GM12878 (cell line): ENCODE measurements around the gene JAKMIP1. TPM values are rescaled to one million over a fixed set of nuclear protein-coding genes. Genes with fewer than 3 reads are reported as not detected.

Experiments
- ATAC-seq: fragments of 200-7000 bp; cut with Tn5 transposase; 3 replicates; pipeline ENCODE4 v1.9.1; 2020; ENCODE audit warnings: mild to moderate bottlenecking, moderate library complexity
- BruUV-seq: library from RNA; stranded (reverse); fragments of 400-500 nt; replicated peaks from 2 replicates; lab custom pipeline; 2021; lab: Mats Ljungman, UMichigan
- CTCF ChIA-PET: fragments of 300-600 bp; sonication (Branson Sonifier 250); formaldehyde crosslinking; extraction: SDS; loops from one replicate; lab custom pipeline; 2021; ENCODE audit warnings: inconsistent platforms; lab: Yijun Ruan, JAX
- POLR2A ChIA-PET: fragments of 350-600 bp; formaldehyde crosslinking; extraction: SDS; loops from one replicate; lab custom pipeline; 2021; ENCODE audit warnings: inconsistent platforms; lab: Charles Lee
- RAD21 ChIA-PET: fragments of 300-600 bp; sonication (Branson Sonifier 250); formaldehyde crosslinking; loops from one replicate; lab custom pipeline; 2023; ENCODE audit warnings: antibody characterized with exemption; ENCODE audit not compliant: unreplicated experiment; lab: Charles Lee
- SMC1A ChIA-PET: fragments of 300-600 bp; sonication (Branson Sonifier 250); formaldehyde crosslinking; loops from one replicate; lab custom pipeline; 2023; ENCODE audit not compliant: unreplicated experiment, uncharacterized antibody; lab: Charles Lee
- DNase-seq: peaks from one replicate; pipeline ENCODE4 v3.0.0-alpha.2; 2011; ENCODE audit warnings: low read depth, low spot score
- FAIRE-seq: peaks from 3 replicates; lab custom pipeline; 2011; peaks lifted over from hg19 to GRCh38; lab: Jason Lieb, UNC
- H2AFZ ChIP-seq: 2 replicates; pipeline ENCODE4 v1.6.0; 2011; ENCODE audit warnings: low read depth, low read length, control low read depth; ENCODE audit not compliant: control insufficient read depth
- H3K27ac ChIP-seq: 2 replicates; pipeline ENCODE4 v1.5.1; 2011; ENCODE audit warnings: control low read depth; ENCODE audit not compliant: control insufficient read depth, insufficient read depth
- H3K27me3 ChIP-seq, 2 experiments: replicated peaks in 1 of 2; 2 replicates each; pipeline versions ENCODE4 v1.6.0 to v1.6.1; 2011; ENCODE audit warnings: low read length in 1 of 2; ENCODE audit not compliant: control insufficient read depth in 2 of 2, insufficient read depth in 2 of 2
- H3K36me3 ChIP-seq, 2 experiments: 2 replicates each; pipeline ENCODE4 v1.5.1; 2011; ENCODE audit warnings: low read length in 1 of 2; ENCODE audit not compliant: control insufficient read depth in 2 of 2, insufficient read depth in 2 of 2
- H3K4me1 ChIP-seq: 2 replicates; pipeline ENCODE4 v1.6.1; 2011; ENCODE audit warnings: mild to moderate bottlenecking, low read length, moderate library complexity, mixed read lengths; ENCODE audit not compliant: control insufficient read depth, insufficient read depth
- H3K4me2 ChIP-seq: 2 replicates; pipeline ENCODE4 v1.6.0; 2011; ENCODE audit warnings: control low read depth; ENCODE audit not compliant: control insufficient read depth, insufficient read depth
- H3K4me3 ChIP-seq: fragments of 200-600 bp; sonication (generic); 2 replicates; pipeline ENCODE4 v1.5.1; 2016
- H3K79me2 ChIP-seq: 2 replicates; pipeline ENCODE4 v1.6.0; 2011; ENCODE audit warnings: low read length; ENCODE audit not compliant: control insufficient read depth, insufficient read depth
- H3K9ac ChIP-seq: 2 replicates; pipeline ENCODE4 v1.8.0; 2011; ENCODE audit warnings: low read length, control low read depth, mixed read lengths; ENCODE audit not compliant: control insufficient read depth, insufficient read depth
- H3K9me3 ChIP-seq: replicated peaks from 3 replicates; pipeline ENCODE4 v1.5.1; 2011; ENCODE audit warnings: mild to moderate bottlenecking, low read length; ENCODE audit not compliant: control insufficient read depth, insufficient read depth
- H4K20me1 ChIP-seq: 2 replicates; pipeline ENCODE4 v1.6.0; 2011; ENCODE audit not compliant: control insufficient read depth, insufficient read depth
- BHLHE40 ChIP-seq, 2 experiments: fragments of 450-650 bp in 1 of 2; IDR thresholded peaks; 2 replicates each; pipeline ENCODE4 v1.6.1; 2011 to 2017; ENCODE audit warnings: low read depth in 2 of 2, borderline replicate concordance in 1 of 2, improper control_type of control experiment in 1 of 2, low read length in 1 of 2, mild to moderate bottlenecking in 1 of 2
- CHD2 ChIP-seq: IDR thresholded peaks from 2 replicates; pipeline ENCODE4 v1.6.1; 2011; ENCODE audit warnings: low read depth, low read length, improper control_type of control experiment, borderline replicate concordance
- EED ChIP-seq: sonication (generic); IDR thresholded peaks from 2 replicates; pipeline ENCODE4 v1.6.1; 2016; ENCODE audit warnings: antibody characterized with exemption, low read depth
- GATAD2B ChIP-seq: fragments of 450-650 bp; conservative IDR thresholded peaks from 2 replicates; pipeline ENCODE4 v1.6.1; 2017; ENCODE audit warnings: low read depth, mild to moderate bottlenecking, moderate library complexity
- KAT2A ChIP-seq: conservative IDR thresholded peaks from 2 replicates; pipeline ENCODE4 v1.6.1; 2011; ENCODE audit warnings: low read depth, low read length; ENCODE audit not compliant: control insufficient read depth
- LARP7 ChIP-seq: fragments of 450-650 bp; IDR thresholded peaks from 2 replicates; pipeline ENCODE4 v1.6.1; 2017; ENCODE audit warnings: mild to moderate bottlenecking
- RAD21 ChIP-seq: IDR thresholded peaks from 2 replicates; pipeline ENCODE4 v1.6.1; 2011; ENCODE audit warnings: mild to moderate bottlenecking, low read depth, low read length, moderate library complexity; ENCODE audit not compliant: insufficient read depth
- RUNX3 ChIP-seq: IDR thresholded peaks from 2 replicates; pipeline ENCODE4 v1.6.1; 2012; ENCODE audit warnings: low read length, inconsistent platforms
- SREBF2 ChIP-seq: IDR thresholded peaks from 2 replicates; pipeline ENCODE4 v1.6.1; 2012; ENCODE audit warnings: mild to moderate bottlenecking, low read length
- SUPT20H ChIP-seq: IDR thresholded peaks from 2 replicates; pipeline ENCODE4 v1.6.1; 2011; ENCODE audit warnings: low read depth, mild to moderate bottlenecking, low read length, moderate library complexity, borderline replicate concordance; ENCODE audit not compliant: control insufficient read depth
- TCF3 ChIP-seq: IDR thresholded peaks from 2 replicates; pipeline ENCODE4 v1.6.1; 2012; ENCODE audit warnings: low read depth, mild to moderate bottlenecking, low read length, borderline replicate concordance; ENCODE audit not compliant: insufficient read depth
- ZNF274 ChIP-seq: IDR thresholded peaks from one replicate; pipeline ENCODE4 v1.8.0; 2011; ENCODE audit not compliant: insufficient read length, insufficient read depth
- WGBS: methylation state at CpG from one replicate; pipeline ENCODE4 v1.1.6; 2016; ENCODE audit warnings: low lambda C conversion rate; ENCODE audit not compliant: insufficient replicate concordance, insufficient coverage; ENCODE audit errors: missing lambda C conversion rate; 5-methylcytosine and 5-hydroxymethylcytosine counted together
- in situ Hi-C: fragments of 300-500 bp; cut with MboI; formaldehyde crosslinking; loops from 9 replicates; pipeline ENCODE4 v1.14.3; 2018; ENCODE audit warnings: mixed read lengths
- intact Hi-C: fragments of 100-400 bp; cut with micrococcal nuclease; formaldehyde crosslinking; loops from one replicate; pipeline ENCODE4 v1.14.2; 2022; ENCODE audit not compliant: unreplicated experiment
- polyA plus RNA-seq, 11 experiments: library from polyadenylated mRNA; depleted of rRNA in 4 of 11; unstranded in 6 of 11; stranded (reverse) in 5 of 11; fragments of >200 nt; fragmentation: Nextera tagmentation in 4 of 11; fragmentation: Illumina TruSeq in 1 of 11; extraction: Ambion mirVana in 4 of 11; extraction: Trizol in 1 of 11; gene quantifications; 1 replicate in 1 of 11; 2 replicates in 10 of 11; pipeline versions ENCODE4 v1.2.1 to v1.2.3, GENCODE V29; 2011 to 2016; ENCODE audit warnings: inconsistent platforms in 2 of 11, missing spikeins in 2 of 11, low read depth in 1 of 11
- total RNA-seq, 4 experiments: library from RNA; depleted of rRNA in 3 of 4; stranded (reverse); fragments of >200 nt in 3 of 4; fragmentation: Illumina TruSeq in 1 of 4; extraction: Trizol in 1 of 4; gene quantifications; 2 replicates each; pipeline versions ENCODE4 v1.2.1 to v1.2.3, GENCODE V29; 2013 to 2021
- TF ChIP-seq, protein P1 (sequence below): fragments of 450-650 bp; IDR thresholded peaks from 2 replicates; pipeline ENCODE4 v1.6.1; 2014; ENCODE audit warnings: mild to moderate bottlenecking

The JAKMIP1 gene
- total and polyA plus RNA-seq, 10 of the 15 experiments (the other 5 are each of a cell fraction or from before 2014, with no cell fraction given): 0.52 to 16.7 (median 12.3) TPM

DNA sequence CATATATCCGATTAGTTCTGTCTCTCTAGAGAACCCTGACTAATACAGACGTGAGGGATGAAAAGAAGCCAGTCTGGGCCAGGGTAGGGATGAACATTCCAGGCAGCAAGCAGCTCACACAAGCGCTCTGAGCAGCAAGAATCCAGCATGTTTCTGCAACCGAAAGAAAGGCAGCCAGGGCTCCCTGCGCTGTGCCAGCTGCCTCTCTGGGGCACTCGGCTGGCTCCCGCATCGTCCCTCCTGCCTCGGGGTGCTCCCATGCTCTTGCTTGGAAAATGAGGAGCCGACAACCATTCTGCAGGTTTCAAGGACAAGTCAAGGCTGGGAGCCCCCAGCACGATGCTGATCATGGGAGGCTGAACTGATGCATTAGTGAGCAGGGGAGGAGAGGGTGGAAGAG is 7.0 kb downstream of the JAKMIP1 start:
- no peak overlapping the region for H3K4me3 ChIP-seq
- H3K79me2 ChIP-seq: peaks cover 8% of the 10 kb centered on the region
- H3K9me3 ChIP-seq: no peaks in the 10 kb centered on the region
- H2AFZ ChIP-seq: no peak overlapping the region
- no peak overlapping the region for H3K27ac ChIP-seq
- in situ Hi-C loops: loop anchor here (10.0 kb wide), 1 partner anchor 1581 kb away; no protein-coding TSS in a partner anchor
- POLR2A ChIA-PET: interaction anchor here (1.4 kb wide), 1 partner anchor 9 kb away, joined by 3 read pairs; no protein-coding TSS in a partner anchor
- BruUV-seq: no TSS peak
- 78% methylated on average over 11 of the region's 11 CpGs for WGBS
- no peak for FAIRE-seq
- peaks cover 0 to 2% of the 10 kb centered on the region in 2 experiments; a peak in 2 of 4 replicates for H3K36me3 ChIP-seq
- SMC1A ChIA-PET: interaction anchor here (1.5 to 10.3 kb wide), 3 partner anchors 12 to 59 kb away, joined by 3 to 161 read pairs (median 17); no protein-coding TSS in a partner anchor
- H3K4me1 ChIP-seq: peaks cover 34% of the 10 kb centered on the region
- no peaks in the 10 kb centered on the region for H3K27me3 ChIP-seq
- no peak overlapping the region for H3K9ac ChIP-seq
- CTCF ChIA-PET: interaction anchor here (1.6 to 3.5 kb wide), 2 partner anchors 12 to 59 kb away, joined by 3 to 29 read pairs; no protein-coding TSS in a partner anchor
- RAD21 ChIA-PET: interaction anchor here (1.7 kb wide), 1 partner anchor 13 kb away, joined by 5 read pairs; no protein-coding TSS in a partner anchor
- intact Hi-C loops: no loop called here
- no peak for TF ChIP-seq CHD2
- TF ChIP-seq TCF3: no peak
- TF ChIP-seq EED: no peak
- no peak for TF ChIP-seq LARP7
- no peak for TF ChIP-seq BHLHE40 (IDR thresholded peaks at IDR 0.05; ENCODE audit: borderline replicate concordance in 1 of 2, low read depth in 2 of 2, low read length in 1 of 2)
- no peak for TF ChIP-seq KAT2A
- no peak for TF ChIP-seq GATAD2B
- TF ChIP-seq, protein P1, sequence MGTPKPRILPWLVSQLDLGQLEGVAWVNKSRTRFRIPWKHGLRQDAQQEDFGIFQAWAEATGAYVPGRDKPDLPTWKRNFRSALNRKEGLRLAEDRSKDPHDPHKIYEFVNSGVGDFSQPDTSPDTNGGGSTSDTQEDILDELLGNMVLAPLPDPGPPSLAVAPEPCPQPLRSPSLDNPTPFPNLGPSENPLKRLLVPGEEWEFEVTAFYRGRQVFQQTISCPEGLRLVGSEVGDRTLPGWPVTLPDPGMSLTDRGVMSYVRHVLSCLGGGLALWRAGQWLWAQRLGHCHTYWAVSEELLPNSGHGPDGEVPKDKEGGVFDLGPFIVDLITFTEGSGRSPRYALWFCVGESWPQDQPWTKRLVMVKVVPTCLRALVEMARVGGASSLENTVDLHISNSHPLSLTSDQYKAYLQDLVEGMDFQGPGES: no peak
- no peak for TF ChIP-seq SUPT20H
- no peak for TF ChIP-seq ZNF274
- TF ChIP-seq RAD21: no peak
- TF ChIP-seq SREBF2: no peak
- TF ChIP-seq RUNX3: no peak
- TF ChIP-seq, all 136 proteins: peak for 0
- H3K4me2 ChIP-seq: no peak overlapping the region
- ATAC-seq (no peak), DNase-seq (no peak)
- no peaks in the 10 kb centered on the region for H4K20me1 ChIP-seq
